ENCODE results near the gene PRCC. TPM values are rescaled to one million over a fixed set of nuclear protein-coding genes. Genes with fewer than 3 reads are reported as not detected.

The PRCC gene
- total and polyA plus RNA-seq, 2 of the 13 experiments (the other 11 are each of a cell fraction or from before 2014, with no cell fraction given), result 24.2 to 40.5 TPM

DNA sequence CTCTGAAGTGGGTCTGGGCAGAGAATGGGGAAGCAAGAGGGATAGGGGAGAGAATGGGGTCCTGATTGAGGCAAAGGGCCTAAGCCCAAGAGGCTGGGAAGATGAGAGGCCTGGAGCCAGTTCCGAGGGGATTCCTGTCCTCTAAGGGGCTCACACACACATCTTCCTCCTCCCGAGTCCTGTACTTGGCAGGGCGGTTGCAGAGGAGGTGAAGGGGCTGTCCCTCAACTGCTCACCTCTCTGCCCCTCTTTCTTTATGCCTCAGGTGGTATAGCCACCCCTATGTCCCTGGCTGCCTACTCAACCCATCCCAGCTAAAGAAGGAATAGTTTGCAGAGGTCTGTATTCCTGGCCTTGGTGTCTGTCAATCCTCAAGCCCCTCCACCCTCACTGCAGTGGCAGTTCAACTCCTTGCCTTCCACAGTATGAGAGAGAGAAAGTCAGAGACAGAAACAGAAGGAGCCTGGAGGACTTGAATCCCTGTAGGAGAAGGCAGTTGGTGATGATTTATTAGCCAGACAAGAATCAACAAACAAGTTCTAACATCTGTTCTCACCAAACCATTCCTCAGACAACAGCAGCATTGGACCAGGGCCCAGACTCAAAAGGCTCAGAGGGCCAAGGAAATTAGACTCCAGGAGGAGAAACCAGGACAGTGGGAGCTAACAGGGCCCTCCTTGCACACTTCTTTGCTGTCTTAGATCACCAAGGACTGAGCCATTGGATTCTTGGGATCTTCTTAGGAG is 38.6 kb downstream of the PRCC start (continued):
- TF ChIP-seq ARHGAP35 (CRISPR knock-in tag; IDR thresholded peaks at IDR 0.05; ENCODE audit: borderline replicate concordance), result no peak
- no peak for TF ChIP-seq ARNT (IDR thresholded peaks at IDR 0.05)

DNA sequence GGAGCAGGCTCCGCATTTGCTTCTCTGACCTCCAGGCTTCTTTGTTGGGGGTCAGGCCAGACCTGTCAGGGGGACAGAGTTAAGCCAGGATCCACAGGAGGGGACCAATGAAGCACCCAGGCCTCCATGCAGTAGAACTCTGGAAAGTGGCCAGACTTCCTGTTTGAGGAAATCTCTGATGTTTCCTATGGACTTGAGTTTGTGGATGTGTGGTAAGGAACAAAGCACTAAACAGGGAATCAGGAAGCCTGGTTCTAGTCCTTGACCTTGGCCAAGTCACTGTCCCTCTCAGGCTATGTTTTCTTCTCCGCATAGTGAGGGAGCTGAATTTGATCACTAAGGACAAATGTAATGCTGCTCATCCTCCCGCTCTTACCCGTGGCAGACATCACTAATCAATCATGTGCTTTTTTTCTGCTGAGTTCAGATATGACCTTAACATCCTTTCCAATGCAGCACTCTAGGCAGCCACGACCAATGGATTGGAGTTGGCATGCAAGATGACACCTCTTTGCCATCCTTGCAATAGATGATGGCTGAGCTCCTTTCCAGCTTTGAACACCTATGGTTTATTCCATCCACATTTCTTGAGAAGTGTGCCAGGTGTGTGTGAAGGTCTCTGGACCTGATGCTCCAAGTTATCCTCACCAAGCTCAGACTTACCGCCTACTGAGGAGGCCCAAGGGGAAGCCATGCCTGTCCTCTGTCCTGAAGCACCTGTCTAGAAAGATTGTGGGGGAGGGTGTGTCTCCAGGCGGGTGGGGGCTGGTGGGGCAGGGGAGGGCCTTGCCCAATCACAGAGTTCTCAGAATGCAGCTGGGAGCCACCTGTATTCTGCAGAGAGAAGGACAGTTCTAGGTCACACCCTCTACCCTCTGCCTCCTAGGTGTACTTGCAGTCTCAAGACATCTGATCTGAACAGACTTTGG is 39.4 kb downstream of the PRCC start:
- no peaks in the 10 kb centered on the region for H3K27me3 ChIP-seq (ENCODE audit: control insufficient read depth in 1 of 2, insufficient read depth in 2 of 2, low read length in 2 of 2)
- no peak overlapping the region for H3K9ac ChIP-seq (ENCODE audit: insufficient read depth, low read depth, low read length)
- no peaks in the 10 kb centered on the region for H3K36me3 ChIP-seq (replicated peaks in 1 of 2; ENCODE audit: control insufficient read depth in 1 of 2, insufficient read depth in 2 of 2, low read length in 2 of 2)
- ATAC-seq (no peak), DNase-seq (ENCODE audit: low spot score) (no peak), FAIRE-seq (no peak)
- no peak overlapping the region for H3K4me3 ChIP-seq (replicated peaks in 1 of 3; ENCODE audit: insufficient read depth in 1 of 3, low read depth in 2 of 3, low read length in 3 of 3)
- H2AFZ ChIP-seq (ENCODE audit: low read length), result no peak overlapping the region
- no peak for TF ChIP-seq GABPA (IDR thresholded peaks at IDR 0.05; ENCODE audit: low read depth, low read length)
- TF ChIP-seq GABPA (CRISPR knock-in tag; IDR thresholded peaks at IDR 0.05; ENCODE audit: low read depth), result no peak
- no peak for TF ChIP-seq ZNF644 (CRISPR knock-in tag; IDR thresholded peaks at IDR 0.05; ENCODE audit: low read depth)
- ChIA-PET POLR2A (no interaction called here), CTCF (ENCODE audit: low intra/inter-chr PET ratio, low total read pairs) (no interaction called here)
- BruUV-seq (replicated peaks), result no TSS peak
- H3K9me3 ChIP-seq (ENCODE audit: low read length), result no peaks in the 10 kb centered on the region
- intact Hi-C loops (cut with micrococcal nuclease; ENCODE audit: unreplicated experiment) (no loop called here), in situ Hi-C loops (cut with HindIII; ENCODE audit: extremely low pct_ligation_motif_present, low pct_unique_long_range_greater_than_20kb) (no loop called here)
- H3K27ac ChIP-seq (ENCODE audit: extremely low read length, insufficient read depth, low read length), result no peak overlapping the region
- WGBS (ENCODE audit: low lambda C conversion rate), result 90% methylated on average over 5 of the region's 7 CpGs
- H3K4me2 ChIP-seq (ENCODE audit: low read depth, low read length), result no peak overlapping the region
- no peaks in the 10 kb centered on the region for H3K79me2 ChIP-seq (ENCODE audit: insufficient read depth, low read length)
- no peaks in the 10 kb centered on the region for H4K20me1 ChIP-seq (ENCODE audit: insufficient read depth, low read length)
- no peaks in the 10 kb centered on the region for H3K4me1 ChIP-seq (ENCODE audit: insufficient read depth, low read length)

DNA sequence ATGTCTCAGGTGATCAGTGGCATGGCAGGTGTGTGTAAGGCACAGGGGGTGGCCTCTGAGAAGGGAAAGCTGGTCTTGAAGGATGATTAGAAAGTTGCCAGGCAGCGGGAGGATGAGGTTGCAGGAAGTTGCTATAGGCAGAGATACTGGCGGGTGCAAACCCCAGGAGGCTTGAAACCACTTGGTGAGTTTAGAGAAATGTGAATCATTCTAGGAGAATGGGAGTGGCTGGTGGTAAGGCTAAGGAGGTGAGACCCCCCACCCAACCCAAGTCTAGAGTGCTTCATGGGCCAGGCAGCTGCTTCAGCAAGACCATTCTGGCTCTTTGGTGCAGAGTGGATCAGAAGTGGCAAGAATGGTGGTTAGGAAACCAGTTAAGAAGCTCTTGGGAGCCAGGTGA is 40.3 kb downstream of the PRCC start:
- ATAC-seq, result no peak
- H3K36me3 ChIP-seq (replicated peaks in 1 of 2; ENCODE audit: control insufficient read depth in 1 of 2, insufficient read depth in 2 of 2, low read length in 2 of 2), result no peaks in the 10 kb centered on the region
- WGBS (ENCODE audit: low lambda C conversion rate), result 93% methylated on average over 2 of the region's 2 CpGs
- H3K4me3 ChIP-seq (replicated peaks in 1 of 3; ENCODE audit: insufficient read depth in 1 of 3, low read depth in 2 of 3, low read length in 3 of 3), result no peak overlapping the region
- H2AFZ ChIP-seq (ENCODE audit: low read length), result no peak overlapping the region
- DNase-seq (ENCODE audit: low spot score), result no peak
- no peaks in the 10 kb centered on the region for H4K20me1 ChIP-seq (ENCODE audit: insufficient read depth, low read length)
- FAIRE-seq, result no peak
- POLR2A ChIA-PET, result no interaction called here
- no peak for TF ChIP-seq SPEN (CRISPR knock-in tag; IDR thresholded peaks at IDR 0.05; ENCODE audit: low read depth)
- TF ChIP-seq ZMYM4 (CRISPR knock-in tag; IDR thresholded peaks at IDR 0.05), result no peak
- TF ChIP-seq, protein P1, sequence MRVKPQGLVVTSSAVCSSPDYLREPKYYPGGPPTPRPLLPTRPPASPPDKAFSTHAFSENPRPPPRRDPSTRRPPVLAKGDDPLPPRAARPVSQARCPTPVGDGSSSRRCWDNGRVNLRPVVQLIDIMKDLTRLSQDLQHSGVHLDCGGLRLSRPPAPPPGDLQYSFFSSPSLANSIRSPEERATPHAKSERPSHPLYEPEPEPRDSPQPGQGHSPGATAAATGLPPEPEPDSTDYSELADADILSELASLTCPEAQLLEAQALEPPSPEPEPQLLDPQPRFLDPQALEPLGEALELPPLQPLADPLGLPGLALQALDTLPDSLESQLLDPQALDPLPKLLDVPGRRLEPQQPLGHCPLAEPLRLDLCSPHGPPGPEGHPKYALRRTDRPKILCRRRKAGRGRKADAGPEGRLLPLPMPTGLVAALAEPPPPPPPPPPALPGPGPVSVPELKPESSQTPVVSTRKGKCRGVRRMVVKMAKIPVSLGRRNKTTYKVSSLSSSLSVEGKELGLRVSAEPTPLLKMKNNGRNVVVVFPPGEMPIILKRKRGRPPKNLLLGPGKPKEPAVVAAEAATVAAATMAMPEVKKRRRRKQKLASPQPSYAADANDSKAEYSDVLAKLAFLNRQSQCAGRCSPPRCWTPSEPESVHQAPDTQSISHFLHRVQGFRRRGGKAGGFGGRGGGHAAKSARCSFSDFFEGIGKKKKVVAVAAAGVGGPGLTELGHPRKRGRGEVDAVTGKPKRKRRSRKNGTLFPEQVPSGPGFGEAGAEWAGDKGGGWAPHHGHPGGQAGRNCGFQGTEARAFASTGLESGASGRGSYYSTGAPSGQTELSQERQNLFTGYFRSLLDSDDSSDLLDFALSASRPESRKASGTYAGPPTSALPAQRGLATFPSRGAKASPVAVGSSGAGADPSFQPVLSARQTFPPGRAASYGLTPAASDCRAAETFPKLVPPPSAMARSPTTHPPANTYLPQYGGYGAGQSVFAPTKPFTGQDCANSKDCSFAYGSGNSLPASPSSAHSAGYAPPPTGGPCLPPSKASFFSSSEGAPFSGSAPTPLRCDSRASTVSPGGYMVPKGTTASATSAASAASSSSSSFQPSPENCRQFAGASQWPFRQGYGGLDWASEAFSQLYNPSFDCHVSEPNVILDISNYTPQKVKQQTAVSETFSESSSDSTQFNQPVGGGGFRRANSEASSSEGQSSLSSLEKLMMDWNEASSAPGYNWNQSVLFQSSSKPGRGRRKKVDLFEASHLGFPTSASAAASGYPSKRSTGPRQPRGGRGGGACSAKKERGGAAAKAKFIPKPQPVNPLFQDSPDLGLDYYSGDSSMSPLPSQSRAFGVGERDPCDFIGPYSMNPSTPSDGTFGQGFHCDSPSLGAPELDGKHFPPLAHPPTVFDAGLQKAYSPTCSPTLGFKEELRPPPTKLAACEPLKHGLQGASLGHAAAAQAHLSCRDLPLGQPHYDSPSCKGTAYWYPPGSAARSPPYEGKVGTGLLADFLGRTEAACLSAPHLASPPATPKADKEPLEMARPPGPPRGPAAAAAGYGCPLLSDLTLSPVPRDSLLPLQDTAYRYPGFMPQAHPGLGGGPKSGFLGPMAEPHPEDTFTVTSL (CRISPR knock-in tag; IDR thresholded peaks at IDR 0.05; ENCODE audit: borderline replicate concordance), result no peak
- no peak overlapping the region for H3K27ac ChIP-seq (ENCODE audit: extremely low read length, insufficient read depth, low read length)
- no peak overlapping the region for H3K4me2 ChIP-seq (ENCODE audit: low read depth, low read length)
- no peaks in the 10 kb centered on the region for H3K4me1 ChIP-seq (ENCODE audit: insufficient read depth, low read length)
- intact Hi-C loops (cut with micrococcal nuclease; ENCODE audit: unreplicated experiment), result no loop called here
- no peaks in the 10 kb centered on the region for H3K79me2 ChIP-seq (ENCODE audit: insufficient read depth, low read length)
- BruUV-seq (replicated peaks), result no TSS peak
- CTCF ChIA-PET (ENCODE audit: low intra/inter-chr PET ratio, low total read pairs), result no interaction called here
- no peaks in the 10 kb centered on the region for H3K27me3 ChIP-seq (ENCODE audit: control insufficient read depth in 1 of 2, insufficient read depth in 2 of 2, low read length in 2 of 2)
- H3K9ac ChIP-seq (ENCODE audit: insufficient read depth, low read depth, low read length), result no peak overlapping the region
- in situ Hi-C loops (cut with HindIII; ENCODE audit: extremely low pct_ligation_motif_present, low pct_unique_long_range_greater_than_20kb), result no loop called here
- H3K9me3 ChIP-seq (ENCODE audit: low read length), result no peaks in the 10 kb centered on the region
